HG02610 (cell line): ENCODE measurements around the gene WDR88.
"Not testable (repeated sequence)": the region's sequence is repeated elsewhere in the genome, so short reads cannot be mapped to it uniquely, and the experiment has no call there.

Experiments
- ATAC-seq: cut with Tn5 transposase; IDR thresholded peaks from one replicate; pipeline ENCODE4 v1.9.1; 2021; ENCODE audit warnings: mild to moderate bottlenecking, moderate library complexity; ENCODE audit not compliant: unreplicated experiment

The WDR88 gene

GRCh38 chr19:33126712-33127111 lies 5.2 kb upstream of the WDR88 start:
- not testable (repeated sequence) for ATAC-seq

DNA sequence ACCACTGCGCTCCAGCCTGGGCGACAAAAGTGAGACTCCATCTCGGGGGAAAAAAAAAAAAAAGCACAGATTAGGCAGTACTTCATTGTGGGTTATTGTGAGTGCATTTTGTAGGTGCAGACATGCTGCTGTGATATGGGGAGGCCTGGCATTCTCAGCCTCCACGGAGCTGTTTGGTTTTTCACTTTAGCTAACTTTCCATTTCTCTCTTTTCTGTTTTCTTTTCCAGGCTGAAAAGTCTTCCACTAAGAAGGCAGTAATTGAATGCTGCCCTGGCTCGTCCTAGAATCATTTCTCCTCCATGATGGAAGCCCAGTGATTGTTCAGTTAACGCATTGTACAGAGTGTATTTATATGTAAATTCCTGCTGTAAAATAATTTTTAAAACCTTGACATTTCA lies 2.0 kb upstream of the WDR88 start:
- ATAC-seq, result no peak

- no peak for ATAC-seq
Observed at GRCh38 chr19:33130433-33130832, 1.5 kb upstream of the WDR88 start.

DNA sequence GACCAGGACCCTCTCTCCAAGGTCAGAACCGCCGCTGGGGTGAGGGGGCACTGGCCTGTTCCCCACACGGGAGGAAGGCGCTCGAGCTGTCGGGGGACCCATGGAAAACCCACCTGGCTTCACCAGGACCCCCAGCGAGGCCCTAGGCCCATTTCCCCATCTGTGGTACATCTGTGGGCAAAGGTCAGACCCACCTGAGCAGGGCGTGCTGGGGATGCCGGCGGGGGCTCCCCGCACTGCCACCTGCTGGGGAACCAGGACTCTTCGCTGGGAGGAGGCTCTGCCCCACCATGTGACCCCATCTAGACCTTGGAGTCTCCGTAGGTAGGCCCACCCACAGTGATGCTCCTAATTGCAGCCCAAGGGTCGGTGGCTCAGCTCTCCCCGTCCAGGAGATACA lies 511 bp downstream of the WDR88 start:
- ATAC-seq, result no peak

GRCh38 chr19:33133438-33134031 lies 1.6 kb downstream of the WDR88 start:
- no peak for ATAC-seq

GRCh38 chr19:33134571-33135041 lies 2.7 kb downstream of the WDR88 start:
- ATAC-seq, result no peak

GRCh38 chr19:33139165-33139564 lies 7.3 kb downstream of the WDR88 start:
- no peak for ATAC-seq

- ATAC-seq, result peak; percentile 60
Observed at GRCh38 chr19:33143897-33144405, 12.0 kb downstream of the WDR88 start.

DNA sequence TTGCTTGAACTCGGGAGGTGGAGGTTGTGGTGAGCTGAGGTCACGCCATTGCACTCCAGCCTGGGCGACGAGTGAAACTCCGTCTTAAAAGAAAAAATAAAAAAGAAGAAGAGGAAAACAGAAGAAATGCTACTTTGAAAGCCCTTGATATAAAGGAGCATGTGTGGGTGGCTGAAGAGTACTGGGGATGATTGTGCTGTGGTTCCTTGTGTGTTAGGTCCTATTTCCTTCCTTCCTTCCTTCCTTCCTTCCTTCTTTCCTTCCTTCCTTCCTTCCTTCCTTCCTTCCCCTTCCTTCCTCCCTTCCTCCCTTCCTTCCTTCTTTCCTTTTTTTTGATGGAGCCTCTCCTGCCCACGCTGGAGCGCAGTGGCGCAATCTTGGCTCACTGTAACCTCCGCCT lies 14.3 kb downstream of the WDR88 start:
- ATAC-seq, result no peak

- ATAC-seq, result no peak
Observed at GRCh38 chr19:33147538-33147937, 15.6 kb downstream of the WDR88 start.

DNA sequence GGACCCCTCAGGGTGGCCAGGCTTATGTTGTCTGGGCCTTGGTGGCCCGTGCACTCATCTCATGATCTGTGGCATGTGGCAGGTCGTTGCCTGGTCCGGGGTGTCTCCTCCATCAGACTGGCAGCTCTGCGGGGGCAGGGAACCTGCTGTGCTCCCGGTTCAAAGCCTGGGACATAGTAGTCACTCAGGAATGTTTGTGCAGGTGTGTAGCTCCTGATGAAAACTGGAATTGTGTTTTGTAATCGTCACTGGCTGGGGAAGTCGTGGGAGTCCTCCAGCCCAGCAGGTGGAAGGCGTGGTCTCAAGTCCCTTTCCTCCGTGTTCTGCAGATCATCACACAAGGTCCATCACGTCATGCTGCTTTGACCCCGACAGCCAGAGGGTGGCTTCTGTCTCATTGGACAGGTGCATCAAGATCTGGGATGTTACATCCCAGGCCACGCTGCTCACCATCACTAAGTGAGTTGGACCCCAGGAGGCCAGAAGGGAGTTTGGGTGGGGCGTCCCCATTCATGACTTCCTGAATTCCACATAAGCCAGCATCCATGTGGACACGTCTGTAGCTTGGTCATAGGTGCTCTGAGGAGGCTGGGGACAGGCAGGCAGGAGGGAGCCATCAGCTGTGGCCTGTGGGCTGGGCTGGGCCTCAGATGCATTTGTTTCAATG lies 19.1 kb downstream of the WDR88 start:
- ATAC-seq, result no peak

DNA sequence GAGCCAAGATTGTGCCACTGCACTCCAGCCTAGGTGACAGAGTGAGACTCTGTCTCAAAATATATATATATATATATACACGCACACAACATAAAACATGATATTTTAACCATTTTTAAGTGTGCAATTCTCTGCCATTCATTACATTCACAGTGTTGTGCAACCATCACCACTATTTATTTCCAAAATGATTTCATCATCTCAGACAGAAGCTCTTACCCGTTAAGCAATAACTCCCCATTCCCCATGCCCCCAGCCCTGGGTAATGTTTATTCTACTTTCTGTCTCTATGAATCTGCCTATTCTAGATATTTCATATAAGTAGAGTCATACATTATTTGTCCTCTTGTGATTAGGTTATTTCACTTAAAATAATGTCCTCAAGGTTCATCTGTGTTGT lies 20.3 kb downstream of the WDR88 start:
- ATAC-seq, result no peak

GRCh38 chr19:33152625-33153024 lies 20.7 kb downstream of the WDR88 start:
- ATAC-seq, result not testable (repeated sequence)

GRCh38 chr19:33154313-33154712 lies 22.4 kb downstream of the WDR88 start:
- ATAC-seq, result not testable (repeated sequence)

- no peak for ATAC-seq
Observed at GRCh38 chr19:33156334-33156733, 24.4 kb downstream of the WDR88 start.

- no peak for ATAC-seq
Observed at GRCh38 chr19:33157906-33158305, 26.0 kb downstream of the WDR88 start.

GRCh38 chr19:33158365-33158764 lies 26.5 kb downstream of the WDR88 start:
- no peak for ATAC-seq

- ATAC-seq, result no peak
Observed at GRCh38 chr19:33159149-33159548, 27.2 kb downstream of the WDR88 start.

- ATAC-seq, result no peak
Observed at GRCh38 chr19:33159893-33160292, 28.0 kb downstream of the WDR88 start.

DNA sequence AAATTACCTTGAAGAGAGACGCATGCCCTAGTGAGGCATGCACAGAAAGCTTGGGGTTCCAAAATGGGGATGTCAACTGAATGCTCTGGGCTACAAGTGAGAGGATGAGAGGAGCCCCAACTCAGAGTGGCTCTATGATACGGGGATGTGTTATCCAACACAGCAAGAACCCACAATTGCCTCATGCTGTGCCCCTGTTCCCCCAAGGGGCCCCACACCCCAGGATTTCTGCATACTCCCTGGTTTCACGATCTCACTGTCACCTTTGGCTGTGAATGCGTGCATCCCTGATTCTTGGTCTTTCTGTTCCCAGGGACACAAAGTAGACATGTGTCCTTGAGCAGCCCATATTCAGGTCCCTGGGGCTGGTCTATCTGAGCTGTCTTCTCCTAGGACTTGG lies 29.3 kb downstream of the WDR88 start:
- ATAC-seq, result no peak

- no peak for ATAC-seq
Observed at GRCh38 chr19:33163481-33163880, 31.6 kb downstream of the WDR88 start.

DNA sequence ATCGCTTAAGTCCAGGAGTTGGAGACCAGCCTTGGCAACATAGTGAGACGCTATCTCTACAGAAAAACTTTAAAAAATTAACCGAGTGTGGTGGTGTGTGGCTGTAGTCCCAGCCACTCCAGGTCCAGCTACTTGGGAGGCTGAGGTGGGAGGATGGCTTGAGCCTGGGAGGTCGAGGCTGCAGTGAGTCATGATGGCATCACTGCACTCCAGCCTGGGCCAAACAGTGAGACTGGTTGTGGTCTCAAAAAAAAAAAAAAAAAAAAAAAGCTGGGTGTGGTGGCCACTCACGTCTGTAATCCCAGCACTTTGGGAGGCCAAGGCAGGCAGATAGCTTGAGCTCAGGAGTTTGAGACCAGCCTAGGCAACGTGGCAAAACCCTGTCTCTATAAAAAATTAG lies 34.1 kb downstream of the WDR88 start:
- not testable (repeated sequence) for ATAC-seq

GRCh38 chr19:33167438-33167837 lies 35.5 kb downstream of the WDR88 start:
- no peak for ATAC-seq
